Measurements from ENCODE around the gene WDR13. TPM values are rescaled to one million over a fixed set of nuclear protein-coding genes. Genes with fewer than 3 reads are reported as not detected.

Gene WDR13
- total RNA-seq, 1 experiment from 2014 or later: 138 TPM

DNA sequence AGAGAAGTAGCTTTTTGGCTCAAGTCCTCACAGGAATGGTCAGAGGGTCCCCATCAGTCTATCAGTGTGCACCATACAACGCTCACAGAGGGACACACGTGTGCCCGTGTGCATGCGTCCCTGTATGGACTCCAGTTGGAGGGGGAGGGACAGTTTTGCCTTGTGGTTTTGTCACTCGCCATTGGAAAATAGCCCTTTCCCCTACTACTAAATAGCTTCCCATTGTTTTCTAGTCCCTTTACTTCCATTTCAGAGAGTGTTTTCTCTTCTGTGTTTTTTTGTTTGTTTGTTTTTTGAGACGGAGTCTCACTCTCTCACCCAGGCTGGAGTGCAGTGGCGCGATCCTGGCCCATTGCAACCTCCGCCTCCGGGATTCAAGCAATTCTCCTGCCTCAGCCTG lies 34.9 kb downstream of the WDR13 start:
- intact Hi-C loops (cut with micrococcal nuclease): loop anchor here (5.0 kb wide), 1 partner anchor 1120 kb away; no protein-coding TSS in a partner anchor
- peaks cover 7% of the 10 kb centered on the region for H3K9me3 Mint-ChIP-seq (ENCODE audit: unreplicated experiment)
- no peak for TF ChIP-seq CTCF (IDR thresholded peaks at IDR 0.05; ENCODE audit: unreplicated experiment)
- no peak for DNase-seq (ENCODE audit: unreplicated experiment)
- ChIA-PET CTCF (interaction anchor here (0.5 to 1.0 kb wide), 3 partner anchors 155 to 560 kb away, joined by 3 read pairs; no protein-coding TSS in a partner anchor), POLR2A (interaction anchor here (0.5 to 1.3 kb wide), 3 partner anchors 105 to 202 kb away, joined by 3 to 5 read pairs (median 4); no protein-coding TSS in a partner anchor)
- no peaks in the 10 kb centered on the region for H3K4me1 Mint-ChIP-seq (ENCODE audit: insufficient read depth, unreplicated experiment)
- no peak overlapping the region for H3K4me3 Mint-ChIP-seq (ENCODE audit: unreplicated experiment)
- H3K36me3 Mint-ChIP-seq (ENCODE audit: insufficient read depth, unreplicated experiment): no peaks in the 10 kb centered on the region
- no peak overlapping the region for H3K27ac Mint-ChIP-seq (ENCODE audit: low read depth, unreplicated experiment)
- no peaks in the 10 kb centered on the region for H3K27me3 Mint-ChIP-seq (ENCODE audit: insufficient read depth, unreplicated experiment)
- no TSS peak for BruUV-seq (replicated peaks)

- H3K9me3 Mint-ChIP-seq (ENCODE audit: unreplicated experiment): peaks cover 7% of the 10 kb centered on the region
- ChIA-PET CTCF (no interaction called here), POLR2A (interaction anchor here (0.6 kb wide), 1 partner anchor 14 kb away, joined by 4 read pairs; no protein-coding TSS in a partner anchor)
- TF ChIP-seq CTCF (IDR thresholded peaks at IDR 0.05; ENCODE audit: unreplicated experiment): no peak
- H3K27ac Mint-ChIP-seq (ENCODE audit: low read depth, unreplicated experiment): no peak overlapping the region
- BruUV-seq (replicated peaks): no TSS peak
- no peaks in the 10 kb centered on the region for H3K27me3 Mint-ChIP-seq (ENCODE audit: insufficient read depth, unreplicated experiment)
- no peak overlapping the region for H3K4me3 Mint-ChIP-seq (ENCODE audit: unreplicated experiment)
- intact Hi-C loops (cut with micrococcal nuclease): no loop called here
- H3K36me3 Mint-ChIP-seq (ENCODE audit: insufficient read depth, unreplicated experiment): no peaks in the 10 kb centered on the region
- H3K4me1 Mint-ChIP-seq (ENCODE audit: insufficient read depth, unreplicated experiment): no peaks in the 10 kb centered on the region
- DNase-seq (ENCODE audit: unreplicated experiment): no peak
Measured at GRCh38 chrX:48636301-48636700, 39.0 kb downstream of the WDR13 start.

GRCh38 chrX:48636776-48637175 lies 39.5 kb downstream of the WDR13 start:
- no TSS peak for BruUV-seq (replicated peaks)
- DNase-seq (ENCODE audit: unreplicated experiment): no peak
- intact Hi-C loops (cut with micrococcal nuclease): no loop called here
- CTCF ChIA-PET: no interaction called here
- no peak for TF ChIP-seq CTCF (IDR thresholded peaks at IDR 0.05; ENCODE audit: unreplicated experiment)
- H3K27me3 Mint-ChIP-seq (ENCODE audit: insufficient read depth, unreplicated experiment): no peaks in the 10 kb centered on the region
- no peak overlapping the region for H3K4me3 Mint-ChIP-seq (ENCODE audit: unreplicated experiment)
- H3K27ac Mint-ChIP-seq (ENCODE audit: low read depth, unreplicated experiment): no peak overlapping the region
- H3K9me3 Mint-ChIP-seq (ENCODE audit: unreplicated experiment): peaks cover 7% of the 10 kb centered on the region
- no peaks in the 10 kb centered on the region for H3K36me3 Mint-ChIP-seq (ENCODE audit: insufficient read depth, unreplicated experiment)
- POLR2A ChIA-PET: no interaction called here
- H3K4me1 Mint-ChIP-seq (ENCODE audit: insufficient read depth, unreplicated experiment): no peaks in the 10 kb centered on the region

DNA sequence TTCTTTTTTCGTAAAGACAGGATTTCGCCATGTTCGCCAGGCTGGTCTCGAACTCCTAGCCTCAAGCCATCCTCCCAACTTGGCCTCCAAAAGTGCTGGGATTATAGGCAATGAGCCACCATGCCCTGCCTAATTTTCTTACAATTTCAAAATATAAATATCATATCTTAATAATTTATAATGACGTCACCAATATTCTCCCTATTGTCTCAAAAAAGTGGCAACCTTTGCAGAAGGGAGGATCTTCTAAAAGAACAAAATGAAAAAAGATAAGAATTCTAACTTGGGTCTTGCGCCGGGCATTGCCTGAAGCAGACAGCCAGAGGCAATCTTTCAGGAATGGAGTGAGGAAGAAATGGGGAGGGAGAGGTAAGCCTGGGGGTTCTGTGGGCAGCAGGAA lies 48.4 kb downstream of the WDR13 start:
- TF ChIP-seq CTCF (IDR thresholded peaks at IDR 0.05; ENCODE audit: unreplicated experiment): no peak
- CTCF ChIA-PET: no interaction called here
- DNase-seq (ENCODE audit: unreplicated experiment): no peak
- no TSS peak for BruUV-seq (replicated peaks)
- Mint-ChIP-seq H3K9me3 (ENCODE audit: unreplicated experiment) (no peaks in the 10 kb centered on the region), H3K27me3 (ENCODE audit: insufficient read depth, unreplicated experiment) (no peaks in the 10 kb centered on the region), H3K27ac (ENCODE audit: low read depth, unreplicated experiment) (no peak overlapping the region), H3K4me3 (ENCODE audit: unreplicated experiment) (no peak overlapping the region), H3K4me1 (ENCODE audit: insufficient read depth, unreplicated experiment) (peaks cover 6% of the 10 kb centered on the region), H3K36me3 (ENCODE audit: insufficient read depth, unreplicated experiment) (no peaks in the 10 kb centered on the region)
- POLR2A ChIA-PET: no interaction called here
- intact Hi-C loops (cut with micrococcal nuclease): no loop called here
